PFSK-1 (cell line): ENCODE measurements around the gene WDFY2.

Experiments
- POLR2AphosphoS5 ChIP-seq: IDR thresholded peaks from 2 replicates; pipeline ENCODE4 v1.6.1; 2012; ENCODE audit warnings: low read depth, mild to moderate bottlenecking, control low read depth, low read length, moderate library complexity
- TAF1 ChIP-seq: IDR thresholded peaks from 2 replicates; pipeline ENCODE4 v1.6.1; 2012; ENCODE audit warnings: low read length, control low read depth, borderline replicate concordance; ENCODE audit not compliant: insufficient read depth
- TF ChIP-seq, protein P1 (sequence below), 2 experiments: IDR thresholded peaks; 2 replicates each; pipeline versions ENCODE4 v1.6.1 to v1.8.0; 2011 to 2012; ENCODE audit warnings: low read depth in 2 of 2, low read length in 2 of 2, control low read depth in 1 of 2, inconsistent platforms in 1 of 2, mild to moderate bottlenecking in 1 of 2, moderate library complexity in 1 of 2; ENCODE audit not compliant: insufficient read depth in 1 of 2

DNA sequence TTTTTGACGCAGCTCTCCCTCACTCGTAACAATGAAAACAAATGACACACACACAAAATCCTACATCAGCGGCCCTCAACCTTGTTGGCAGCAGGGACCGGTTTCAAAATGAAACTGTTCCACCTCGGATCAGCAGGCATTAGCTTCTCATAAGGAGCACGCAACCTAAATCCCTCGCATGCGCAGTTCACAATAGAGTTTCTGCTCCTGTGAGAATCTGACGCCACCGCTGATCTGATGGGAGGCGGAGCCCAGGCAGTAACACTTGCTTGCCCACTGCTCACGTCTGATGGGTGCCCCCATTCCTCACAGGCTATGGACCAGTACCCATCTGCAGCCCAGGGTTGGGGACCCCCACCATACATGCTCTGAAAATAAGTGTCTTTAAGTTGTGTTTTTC is 176.3 kb downstream of the WDFY2 start:
- TF ChIP-seq, protein P1, sequence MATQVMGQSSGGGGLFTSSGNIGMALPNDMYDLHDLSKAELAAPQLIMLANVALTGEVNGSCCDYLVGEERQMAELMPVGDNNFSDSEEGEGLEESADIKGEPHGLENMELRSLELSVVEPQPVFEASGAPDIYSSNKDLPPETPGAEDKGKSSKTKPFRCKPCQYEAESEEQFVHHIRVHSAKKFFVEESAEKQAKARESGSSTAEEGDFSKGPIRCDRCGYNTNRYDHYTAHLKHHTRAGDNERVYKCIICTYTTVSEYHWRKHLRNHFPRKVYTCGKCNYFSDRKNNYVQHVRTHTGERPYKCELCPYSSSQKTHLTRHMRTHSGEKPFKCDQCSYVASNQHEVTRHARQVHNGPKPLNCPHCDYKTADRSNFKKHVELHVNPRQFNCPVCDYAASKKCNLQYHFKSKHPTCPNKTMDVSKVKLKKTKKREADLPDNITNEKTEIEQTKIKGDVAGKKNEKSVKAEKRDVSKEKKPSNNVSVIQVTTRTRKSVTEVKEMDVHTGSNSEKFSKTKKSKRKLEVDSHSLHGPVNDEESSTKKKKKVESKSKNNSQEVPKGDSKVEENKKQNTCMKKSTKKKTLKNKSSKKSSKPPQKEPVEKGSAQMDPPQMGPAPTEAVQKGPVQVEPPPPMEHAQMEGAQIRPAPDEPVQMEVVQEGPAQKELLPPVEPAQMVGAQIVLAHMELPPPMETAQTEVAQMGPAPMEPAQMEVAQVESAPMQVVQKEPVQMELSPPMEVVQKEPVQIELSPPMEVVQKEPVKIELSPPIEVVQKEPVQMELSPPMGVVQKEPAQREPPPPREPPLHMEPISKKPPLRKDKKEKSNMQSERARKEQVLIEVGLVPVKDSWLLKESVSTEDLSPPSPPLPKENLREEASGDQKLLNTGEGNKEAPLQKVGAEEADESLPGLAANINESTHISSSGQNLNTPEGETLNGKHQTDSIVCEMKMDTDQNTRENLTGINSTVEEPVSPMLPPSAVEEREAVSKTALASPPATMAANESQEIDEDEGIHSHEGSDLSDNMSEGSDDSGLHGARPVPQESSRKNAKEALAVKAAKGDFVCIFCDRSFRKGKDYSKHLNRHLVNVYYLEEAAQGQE (IDR thresholded peaks at IDR 0.05; ENCODE audit: insufficient read depth in 1 of 2, low read depth in 2 of 2, low read length in 2 of 2) = no peak
- TF ChIP-seq POLR2AphosphoS5 (no peak), TAF1 (no peak)
